Medulla oblongata (tissue), 1 donor: Measurements from ENCODE around the gene TXNDC16.

Experiments
- DNase-seq: peaks from one replicate; pipeline ENCODE4 v3.0.0-alpha.2; 2015; ENCODE audit errors: extremely low spot score

Gene TXNDC16

DNA sequence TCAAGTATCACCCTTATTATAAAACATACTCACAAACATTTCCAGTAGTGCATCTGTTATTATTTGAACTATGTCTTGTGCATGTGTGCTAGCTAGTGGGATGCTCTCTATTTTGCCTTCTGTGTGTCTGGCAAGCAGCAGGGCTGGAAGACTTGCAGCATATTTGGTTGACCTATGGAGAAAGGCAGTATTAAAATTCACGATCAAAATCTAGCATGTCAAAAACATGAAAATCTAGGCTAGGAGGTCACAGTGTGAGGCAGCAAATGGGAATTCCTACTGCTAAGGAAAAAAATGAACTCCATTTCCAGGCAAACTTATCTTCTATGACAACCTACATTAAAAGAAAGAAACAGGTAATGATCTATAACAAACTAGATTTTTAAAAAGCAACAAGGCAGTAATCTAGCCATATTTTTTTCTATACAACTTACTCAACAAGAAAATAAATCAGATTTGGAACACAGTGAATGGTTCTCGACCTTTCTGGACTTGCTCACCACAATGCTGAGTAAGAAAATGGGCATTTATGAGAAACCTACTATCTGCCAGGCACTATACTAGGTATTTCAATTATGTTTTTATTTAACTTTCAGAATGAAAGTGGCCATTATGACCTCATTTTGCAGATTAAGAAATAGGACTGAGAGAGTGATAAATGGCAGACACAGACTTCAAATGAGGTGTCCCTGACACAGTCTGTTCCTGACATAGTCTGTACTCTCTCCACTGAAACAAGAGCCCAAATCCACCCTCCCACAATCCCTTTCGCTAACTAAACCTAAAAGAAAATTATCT is 96.8 kb downstream of the TXNDC16 start:
- DNase-seq = no peak

- no peak for DNase-seq
Measured at GRCh38 chr14:52447236-52447635, 105.1 kb downstream of the TXNDC16 start.

GRCh38 chr14:52446355-52446754 is 106.0 kb downstream of the TXNDC16 start:
- DNase-seq = no peak

DNA sequence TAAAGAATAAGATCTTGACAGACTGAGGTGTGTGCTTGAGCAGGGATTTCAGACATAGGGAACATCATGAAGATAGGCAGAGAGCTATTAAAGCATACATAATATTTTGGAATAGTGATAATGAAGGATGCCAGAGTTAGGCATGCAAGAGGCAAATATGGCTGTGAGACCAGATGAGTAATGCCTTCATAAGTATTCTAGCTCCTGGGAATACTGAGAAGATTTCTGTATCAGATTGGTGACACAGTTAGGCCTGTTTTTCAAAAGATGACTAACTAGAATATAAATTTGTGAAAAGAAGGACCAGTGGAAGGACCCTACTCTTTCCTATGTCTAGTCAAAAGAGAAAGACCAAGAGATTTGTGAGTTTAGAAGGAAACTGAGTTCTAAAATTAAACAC is 108.8 kb downstream of the TXNDC16 start:
- no peak for DNase-seq

DNA sequence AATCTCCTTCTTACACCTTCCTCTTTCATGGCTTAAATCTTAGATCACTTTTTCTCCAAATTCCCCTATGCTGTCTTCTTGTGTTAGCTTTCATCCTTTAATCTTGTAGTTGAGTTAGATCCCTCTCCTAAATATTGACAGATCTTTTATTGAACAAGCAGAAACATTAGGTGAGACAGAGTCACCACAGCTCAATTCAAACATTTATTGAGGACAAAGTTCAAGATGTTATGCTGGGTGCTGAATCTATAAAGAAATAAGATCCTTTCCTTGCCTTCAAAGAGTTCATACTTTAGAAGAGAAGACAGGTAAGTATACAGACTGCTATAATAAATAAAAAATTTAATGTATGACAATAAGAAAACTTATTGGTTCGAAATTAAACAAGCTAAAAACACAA is 109.7 kb downstream of the TXNDC16 start:
- no peak for DNase-seq

- no peak for DNase-seq
Measured at GRCh38 chr14:52442166-52442565, 110.1 kb downstream of the TXNDC16 start.

GRCh38 chr14:52439476-52439875 is 112.8 kb downstream of the TXNDC16 start:
- no peak for DNase-seq

DNA sequence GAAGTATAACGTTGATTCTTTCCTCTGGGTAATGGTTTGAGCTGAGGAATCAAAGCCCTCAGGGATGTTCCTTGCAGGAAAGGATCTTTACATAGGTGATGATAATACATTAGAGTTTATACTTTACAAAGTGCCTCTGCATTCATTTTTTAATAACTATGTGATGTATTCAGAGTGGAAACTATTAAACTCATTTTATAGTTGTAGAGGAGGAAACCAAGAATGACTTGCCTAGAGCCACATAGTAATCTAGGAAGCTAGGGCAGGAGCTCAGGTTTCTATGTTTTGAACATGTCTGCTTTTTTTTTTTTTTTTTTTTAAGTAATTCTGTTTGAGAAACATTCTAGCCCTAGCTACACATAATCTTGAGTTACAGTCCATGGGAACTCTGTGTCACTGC is 117.3 kb downstream of the TXNDC16 start:
- no peak for DNase-seq

- DNase-seq = no peak
Measured at GRCh38 chr14:52430474-52430873, 121.8 kb downstream of the TXNDC16 start.

- DNase-seq = no peak
Measured at GRCh38 chr14:52429451-52429850, 122.9 kb downstream of the TXNDC16 start.

GRCh38 chr14:52427460-52427859 is 124.8 kb downstream of the TXNDC16 start:
- no peak for DNase-seq

DNA sequence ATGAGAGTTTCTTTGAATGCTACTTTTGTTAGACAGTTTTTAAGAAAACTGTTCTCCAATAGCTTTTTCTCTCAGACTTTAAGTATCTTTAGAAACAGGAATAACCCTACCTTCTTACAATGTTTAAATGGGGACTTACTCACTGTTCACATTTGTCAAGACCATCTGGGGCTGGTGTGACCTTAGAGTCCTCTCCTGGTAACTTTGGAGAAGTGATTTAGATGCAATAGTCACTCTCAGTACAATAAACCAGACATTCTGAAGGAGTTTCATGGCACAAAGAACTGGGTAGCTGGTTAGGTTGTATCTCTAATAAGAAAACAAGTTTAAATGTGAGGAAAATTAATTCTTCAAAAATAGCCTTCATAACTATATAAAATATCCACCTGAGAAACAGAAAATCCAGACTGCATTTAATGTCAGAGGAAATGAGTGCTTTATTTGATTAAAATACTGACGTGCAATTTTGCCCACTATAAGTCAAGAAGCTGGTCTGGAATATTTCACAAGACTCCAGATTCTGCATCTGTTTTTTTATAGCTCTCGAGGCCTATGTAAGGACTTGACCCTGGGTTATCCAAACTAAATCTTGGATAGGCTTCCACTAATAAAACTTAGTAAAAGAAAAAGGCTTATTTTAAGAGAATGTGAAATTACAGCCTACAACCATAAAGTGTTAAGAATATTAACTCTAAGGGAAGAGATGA is 129.5 kb downstream of the TXNDC16 start:
- no peak for DNase-seq

- DNase-seq = no peak
Measured at GRCh38 chr14:52417139-52417538, 135.2 kb downstream of the TXNDC16 start.

GRCh38 chr14:52413729-52414408 is 138.4 kb downstream of the TXNDC16 start:
- no peak for DNase-seq

DNA sequence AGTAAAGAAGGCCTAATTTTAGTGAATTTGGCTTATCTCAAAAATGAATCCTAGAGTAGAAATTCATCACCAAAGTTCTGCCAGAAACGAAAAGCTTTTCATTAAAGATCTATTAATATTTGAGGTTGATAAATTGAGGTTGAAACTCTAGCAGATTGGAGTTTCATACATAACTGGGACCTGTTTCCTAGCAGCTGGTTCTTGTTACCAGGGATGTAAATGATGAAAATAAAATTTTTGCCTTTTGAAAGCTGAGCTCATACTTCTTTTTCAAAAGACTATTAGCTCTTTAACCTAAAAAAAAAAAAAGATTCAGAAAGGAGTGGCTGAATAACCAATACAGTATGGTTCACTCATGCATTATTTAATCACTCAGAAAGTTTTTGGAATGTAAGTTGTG is 139.9 kb downstream of the TXNDC16 start:
- no peak for DNase-seq

GRCh38 chr14:52405314-52405713 is 147.0 kb downstream of the TXNDC16 start:
- DNase-seq = no peak

GRCh38 chr14:52402812-52403526 is 149.3 kb downstream of the TXNDC16 start:
- DNase-seq = no peak

- DNase-seq = no peak
Measured at GRCh38 chr14:52400846-52401245, 151.5 kb downstream of the TXNDC16 start.

- DNase-seq = no peak
Measured at GRCh38 chr14:52399921-52400595, 152.2 kb downstream of the TXNDC16 start.

GRCh38 chr14:52399104-52399503 is 153.2 kb downstream of the TXNDC16 start:
- DNase-seq = no peak

DNA sequence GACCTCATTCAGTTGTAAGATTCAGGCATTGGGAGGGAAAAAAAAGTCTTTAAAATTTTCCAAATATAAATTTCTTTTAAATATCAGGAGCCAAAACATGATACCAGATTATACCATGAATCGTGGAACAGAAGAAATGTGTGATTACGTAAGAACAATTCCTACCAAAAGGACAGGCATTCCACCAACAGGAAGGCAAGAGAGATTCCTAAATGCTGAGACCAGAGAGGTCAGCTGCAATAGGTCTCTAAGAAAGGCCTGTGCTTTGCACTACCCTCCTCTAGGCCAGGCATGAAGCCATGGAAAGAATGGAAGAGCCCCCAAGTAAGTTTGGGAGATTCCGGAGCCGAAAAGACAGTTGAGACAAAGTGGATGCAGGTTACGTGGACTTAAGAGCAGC is 154.5 kb downstream of the TXNDC16 start:
- DNase-seq = no peak

DNA sequence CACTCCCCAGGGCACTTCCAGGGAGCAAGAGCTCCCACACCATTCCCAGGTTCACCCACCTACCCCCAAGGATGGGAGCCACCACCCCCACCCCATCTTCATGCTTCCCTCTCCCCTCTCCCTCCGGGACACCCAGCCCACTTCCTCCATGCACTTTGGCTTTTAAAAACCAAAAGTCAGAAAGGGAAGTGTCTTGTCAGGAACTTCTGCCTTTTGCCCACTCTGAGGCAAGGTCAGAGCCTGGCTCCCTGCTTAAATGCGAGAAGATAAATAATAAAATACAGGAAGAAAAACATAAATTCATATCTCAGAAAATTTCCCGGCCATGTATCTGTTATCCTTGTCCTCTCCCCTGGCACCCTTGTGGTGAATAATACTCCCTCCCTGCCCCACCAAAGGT is 156.6 kb downstream of the TXNDC16 start:
- no peak for DNase-seq
